Osteoblast (primary cell): ENCODE data around the gene EYS. TPM values are rescaled to one million over a fixed set of nuclear protein-coding genes. Genes with fewer than 3 reads are reported as not detected.

Source experiments
- DNase-seq: peaks from one replicate; pipeline ENCODE4 v3.0.0; 2011; ENCODE audit warnings: low spot score, mixed read lengths; ENCODE audit not compliant: insufficient read length; ENCODE audit errors: missing footprints
- H2AFZ ChIP-seq: 2 replicates; pipeline ENCODE4 v1.6.0; 2011; ENCODE audit warnings: mild to moderate bottlenecking, low read length
- H3K27ac ChIP-seq: 2 replicates; pipeline ENCODE4 v1.5.1; 2011; ENCODE audit warnings: mild to moderate bottlenecking, low read depth, low read length, moderate library complexity
- H3K27me3 ChIP-seq: 2 replicates; pipeline ENCODE4 v1.6.0; 2012; ENCODE audit warnings: mild to moderate bottlenecking, control low read depth, inconsistent platforms, low read length, moderate library complexity; ENCODE audit not compliant: insufficient read depth
- H3K36me3 ChIP-seq: 2 replicates; pipeline ENCODE4 v1.5.1; 2011; ENCODE audit warnings: mild to moderate bottlenecking, low read length, control low read depth, moderate library complexity; ENCODE audit not compliant: insufficient read depth
- H3K4me1 ChIP-seq: 2 replicates; pipeline ENCODE4 v1.5.1; 2011; ENCODE audit warnings: mild to moderate bottlenecking, low read length, control low read depth, moderate library complexity; ENCODE audit not compliant: insufficient read depth
- H3K4me2 ChIP-seq: 2 replicates; pipeline ENCODE4 v1.6.0; 2011; ENCODE audit warnings: mild to moderate bottlenecking, low read length; ENCODE audit not compliant: insufficient read depth
- H3K4me3 ChIP-seq: fragments of 200-600 bp; sonication (generic); 3 replicates; pipeline ENCODE4 v1.5.1; 2012; ENCODE audit warnings: mild to moderate bottlenecking, low read length, inconsistent platforms; ENCODE audit not compliant: insufficient read depth
- H3K79me2 ChIP-seq: 2 replicates; pipeline ENCODE4 v1.6.0; 2012; ENCODE audit warnings: mild to moderate bottlenecking, low read length, control low read depth, inconsistent platforms; ENCODE audit not compliant: insufficient read depth
- H3K9me3 ChIP-seq: 2 replicates; pipeline ENCODE4 v1.5.1; 2011; ENCODE audit warnings: low read depth, low read length, control low read depth
- H4K20me1 ChIP-seq: 2 replicates; pipeline ENCODE4 v1.6.0; 2012; ENCODE audit warnings: mild to moderate bottlenecking, low read length, control low read depth; ENCODE audit not compliant: insufficient read depth
- total RNA-seq: library from RNA; depleted of rRNA; stranded (reverse); fragments of >200 nt; gene quantifications from 2 replicates; pipeline ENCODE4 v1.2.3, GENCODE V29; 2012
- TF ChIP-seq, protein P1 (sequence below): IDR thresholded peaks from 2 replicates; pipeline ENCODE4 v1.5.1; 2011; ENCODE audit warnings: mild to moderate bottlenecking, low read depth, low read length, moderate library complexity; ENCODE audit errors: extremely low read depth

The EYS gene
- total RNA-seq, 1 donor: under 0.01 TPM

DNA sequence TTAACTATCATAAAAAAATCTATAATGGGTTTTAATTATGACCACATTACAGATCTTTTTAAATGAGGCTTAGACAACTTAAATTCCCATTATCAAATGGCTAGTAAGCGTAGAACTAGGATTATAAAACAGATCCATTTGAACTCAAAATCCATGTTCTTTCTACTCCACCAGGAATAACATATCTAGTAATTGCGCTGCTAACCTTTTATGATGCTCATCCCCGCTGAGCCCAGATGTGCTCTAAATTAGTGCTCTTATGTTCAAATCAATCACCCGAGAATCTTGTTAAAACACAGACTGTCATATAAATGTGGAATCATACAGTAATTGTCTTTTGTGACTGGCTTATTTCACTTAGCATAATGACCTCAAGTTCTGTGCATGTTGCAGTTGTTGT is 1168.3 kb downstream of the EYS start:
- Histone ChIP-seq H3K4me1 (no peaks in the 10 kb centered on the region), H3K4me3 (no peak overlapping the region), H4K20me1 (no peaks in the 10 kb centered on the region), H3K36me3 (no peaks in the 10 kb centered on the region), H2AFZ (no peak overlapping the region), H3K27me3 (no peaks in the 10 kb centered on the region), H3K79me2 (no peaks in the 10 kb centered on the region), H3K9me3 (no peaks in the 10 kb centered on the region), H3K27ac (no peak overlapping the region), H3K4me2 (no peak overlapping the region)
- TF ChIP-seq, protein P1, sequence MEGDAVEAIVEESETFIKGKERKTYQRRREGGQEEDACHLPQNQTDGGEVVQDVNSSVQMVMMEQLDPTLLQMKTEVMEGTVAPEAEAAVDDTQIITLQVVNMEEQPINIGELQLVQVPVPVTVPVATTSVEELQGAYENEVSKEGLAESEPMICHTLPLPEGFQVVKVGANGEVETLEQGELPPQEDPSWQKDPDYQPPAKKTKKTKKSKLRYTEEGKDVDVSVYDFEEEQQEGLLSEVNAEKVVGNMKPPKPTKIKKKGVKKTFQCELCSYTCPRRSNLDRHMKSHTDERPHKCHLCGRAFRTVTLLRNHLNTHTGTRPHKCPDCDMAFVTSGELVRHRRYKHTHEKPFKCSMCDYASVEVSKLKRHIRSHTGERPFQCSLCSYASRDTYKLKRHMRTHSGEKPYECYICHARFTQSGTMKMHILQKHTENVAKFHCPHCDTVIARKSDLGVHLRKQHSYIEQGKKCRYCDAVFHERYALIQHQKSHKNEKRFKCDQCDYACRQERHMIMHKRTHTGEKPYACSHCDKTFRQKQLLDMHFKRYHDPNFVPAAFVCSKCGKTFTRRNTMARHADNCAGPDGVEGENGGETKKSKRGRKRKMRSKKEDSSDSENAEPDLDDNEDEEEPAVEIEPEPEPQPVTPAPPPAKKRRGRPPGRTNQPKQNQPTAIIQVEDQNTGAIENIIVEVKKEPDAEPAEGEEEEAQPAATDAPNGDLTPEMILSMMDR: no peak
- DNase-seq: no peak

DNA sequence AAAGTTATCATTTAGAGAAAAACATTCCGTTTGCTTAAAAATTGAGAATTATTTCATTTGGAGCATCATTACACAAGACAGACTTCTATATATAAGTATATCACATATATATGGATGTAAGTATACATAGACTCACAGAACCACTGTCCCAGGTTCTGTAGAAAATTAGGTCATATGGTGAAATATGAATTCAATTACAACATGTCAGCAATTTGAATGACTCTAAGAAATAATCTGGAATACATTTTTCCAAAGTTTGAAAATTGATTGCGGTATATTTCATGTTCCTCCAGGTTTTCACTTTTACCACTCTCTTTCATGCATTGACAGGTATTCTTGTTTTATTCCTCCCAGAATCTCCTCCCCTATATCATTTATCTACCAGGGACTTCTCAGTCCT is 1179.1 kb downstream of the EYS start:
- Histone ChIP-seq H3K4me3 (no peak overlapping the region), H3K9me3 (no peaks in the 10 kb centered on the region), H3K79me2 (no peaks in the 10 kb centered on the region), H2AFZ (no peak overlapping the region), H4K20me1 (no peaks in the 10 kb centered on the region), H3K36me3 (no peaks in the 10 kb centered on the region), H3K27ac (no peak overlapping the region), H3K27me3 (no peaks in the 10 kb centered on the region), H3K4me1 (no peaks in the 10 kb centered on the region), H3K4me2 (no peak overlapping the region)
- DNase-seq: no peak
- TF ChIP-seq, protein P1: no peak

DNA sequence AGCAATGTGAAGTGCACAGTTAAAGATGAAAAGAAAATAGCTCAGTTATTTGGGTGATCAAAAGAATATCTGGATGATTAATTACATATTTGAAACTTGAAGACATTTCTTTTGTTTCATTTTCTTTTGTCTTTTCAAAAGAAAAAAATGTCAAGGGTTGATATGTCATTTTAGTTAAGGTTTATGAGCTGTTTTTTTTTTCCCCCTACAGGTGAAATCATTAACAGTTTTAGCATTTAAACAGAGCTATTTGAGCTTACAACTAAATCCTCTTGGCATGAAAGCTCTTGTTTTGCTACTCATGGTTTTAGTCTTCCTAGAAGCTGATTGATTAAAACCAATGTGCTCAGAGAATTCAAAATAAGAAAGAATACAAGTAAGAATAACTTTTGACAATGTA is 1184.2 kb downstream of the EYS start:
- H3K9me3 ChIP-seq: no peaks in the 10 kb centered on the region
- no peak overlapping the region for H2AFZ ChIP-seq
- TF ChIP-seq, protein P1: no peak
- H3K79me2 ChIP-seq: no peaks in the 10 kb centered on the region
- H3K4me1 ChIP-seq: peaks cover 2% of the 10 kb centered on the region
- H3K4me2 ChIP-seq: no peak overlapping the region
- no peak for DNase-seq
- no peak overlapping the region for H3K27ac ChIP-seq
- H4K20me1 ChIP-seq: no peaks in the 10 kb centered on the region
- H3K27me3 ChIP-seq: no peaks in the 10 kb centered on the region
- H3K36me3 ChIP-seq: no peaks in the 10 kb centered on the region
- no peak overlapping the region for H3K4me3 ChIP-seq

DNA sequence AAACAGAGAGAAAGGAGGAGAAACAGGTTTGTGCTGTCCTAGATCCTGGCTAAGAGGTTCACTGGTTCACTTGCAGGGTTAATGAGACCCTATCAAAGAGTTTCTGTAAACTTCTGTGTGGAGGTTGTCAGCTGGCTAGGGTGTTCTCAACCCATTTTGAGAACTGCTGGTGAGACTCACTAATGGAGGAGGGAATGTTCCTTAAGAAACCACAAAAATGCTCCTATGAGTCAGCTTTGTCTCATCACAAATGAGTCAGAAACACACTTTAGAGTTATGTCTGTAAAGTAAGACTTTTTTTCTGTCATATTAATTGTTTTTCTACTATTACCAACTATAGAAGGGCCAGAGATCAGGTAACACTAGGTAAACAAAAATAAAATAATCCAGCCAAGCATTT is 1187.0 kb downstream of the EYS start:
- peak overlapping the region; percentile 57 for H2AFZ ChIP-seq
- DNase-seq: peak; percentile 8

More for the DNA sequence above, 1187.0 kb downstream of the EYS start:
- Histone ChIP-seq H4K20me1 (no peaks in the 10 kb centered on the region), H3K9me3 (no peaks in the 10 kb centered on the region), H3K4me2 (no peak overlapping the region), H3K27me3 (no peaks in the 10 kb centered on the region), H3K36me3 (no peaks in the 10 kb centered on the region), H3K4me3 (no peak overlapping the region), H3K27ac (no peak overlapping the region), H3K79me2 (no peaks in the 10 kb centered on the region), H3K4me1 (peaks cover 2% of the 10 kb centered on the region)
- TF ChIP-seq, protein P1: no peak
